ENCODE results near the gene ALG11. TPM values are rescaled to one million over a fixed set of nuclear protein-coding genes. Genes with fewer than 3 reads are reported as not detected.

The ALG11 gene
- total and polyA plus RNA-seq, 9 donors: 5.9 to 36.2 (median 26.9) TPM

GRCh38 chr13:52001120-52001731 is 11.0 kb upstream of the ALG11 start:
- no peaks in the 10 kb centered on the region for H3K36me3 ChIP-seq
- no peaks in the 10 kb centered on the region for H3K27me3 ChIP-seq
- DNase-seq: no peak
- no peak for TF ChIP-seq POLR2A (IDR thresholded peaks at IDR 0.05)
- TF ChIP-seq CTCF (IDR thresholded peaks at IDR 0.05): no peak
- no peak for TF ChIP-seq EP300 (IDR thresholded peaks at IDR 0.05)
- no peak overlapping the region for H3K27ac ChIP-seq
- WGBS, 3 donors: 50 to 62% (median 53%) methylated on average over 3 of the region's 3 CpGs
- intact Hi-C loops (cut with DNase I): loop anchor here in 1 of 4 donors (10.0 kb wide), 1 partner anchor 124 kb away; the partner anchor contains the start of gene NEK5
- no peak overlapping the region for H3K4me3 ChIP-seq
- peaks cover under 1% of the 10 kb centered on the region for H3K4me1 ChIP-seq (ENCODE audit: insufficient read depth)
- H3K9me3 ChIP-seq: no peaks in the 10 kb centered on the region

- Histone ChIP-seq H3K27ac (no peak overlapping the region), H3K9me3 (no peaks in the 10 kb centered on the region), H3K4me1 (ENCODE audit: insufficient read depth) (no peaks in the 10 kb centered on the region), H3K27me3 (no peaks in the 10 kb centered on the region), H3K4me3 (no peak overlapping the region), H3K36me3 (no peaks in the 10 kb centered on the region)
- no peak for DNase-seq
- intact Hi-C loops (cut with DNase I): loop anchor here in 1 of 4 donors (10.0 kb wide), 1 partner anchor 122 kb away; the partner anchor contains the start of gene NEK5
- WGBS, 3 donors: 76 to 86% (median 77%) methylated on average over 3 to 4 of the region's 4 CpGs
- TF ChIP-seq EP300 (IDR thresholded peaks at IDR 0.05) (no peak), POLR2A (IDR thresholded peaks at IDR 0.05) (no peak), CTCF (IDR thresholded peaks at IDR 0.05) (no peak)
Observed at GRCh38 chr13:52002361-52002760, 9.8 kb upstream of the ALG11 start.

- no peak for DNase-seq
- Histone ChIP-seq H3K27me3 (no peaks in the 10 kb centered on the region), H3K27ac (no peak overlapping the region), H3K4me3 (no peak overlapping the region), H3K9me3 (no peaks in the 10 kb centered on the region), H3K36me3 (no peaks in the 10 kb centered on the region), H3K4me1 (ENCODE audit: insufficient read depth) (no peaks in the 10 kb centered on the region)
- 84 to 91% (median 91%) methylated on average over 4 of the region's 4 CpGs for WGBS, 3 donors
- intact Hi-C loops (cut with DNase I): loop anchor here in 1 of 4 donors (10.0 kb wide), 1 partner anchor 121 kb away; the partner anchor contains the start of gene NEK5
- TF ChIP-seq POLR2A (IDR thresholded peaks at IDR 0.05) (no peak), EP300 (IDR thresholded peaks at IDR 0.05) (no peak), CTCF (IDR thresholded peaks at IDR 0.05) (no peak)
Observed at GRCh38 chr13:52003541-52003940, 8.7 kb upstream of the ALG11 start.

- no peak for TF ChIP-seq EP300 (IDR thresholded peaks at IDR 0.05)
- Histone ChIP-seq H3K4me3 (no peak overlapping the region), H3K4me1 (ENCODE audit: insufficient read depth) (no peaks in the 10 kb centered on the region), H3K27me3 (no peaks in the 10 kb centered on the region), H3K36me3 (no peaks in the 10 kb centered on the region), H3K9me3 (no peaks in the 10 kb centered on the region), H3K27ac (no peak overlapping the region)
- WGBS, 3 donors: 84 to 94% (median 91%) methylated on average over 7 of the region's 7 CpGs
- intact Hi-C loops (cut with DNase I): loop anchor here in 1 of 4 donors (10.0 kb wide), 1 partner anchor 120 kb away; the partner anchor contains the start of gene NEK5
- DNase-seq: no peak
Observed at GRCh38 chr13:52004511-52005170, 7.6 kb upstream of the ALG11 start.

Measured in ovary (tissue), 9 donors.